GM23338 (cell line): ENCODE data around the gene FIG4. TPM values are rescaled to one million over a fixed set of nuclear protein-coding genes. Genes with fewer than 3 reads are reported as not detected.

Experiments used
- ATAC-seq: fragments of 200-7000 bp; cut with Tn5 transposase; 3 replicates; pipeline ENCODE4 v1.9.1; 2020
- DNase-seq: peaks from one replicate; pipeline ENCODE4 v3.0.0-alpha.2; 2015; ENCODE audit warnings: low spot score
- H2AFZ ChIP-seq: fragments of 200-600 bp; sonication (generic); 2 replicates; pipeline ENCODE4 v1.8.0; 2016; ENCODE audit warnings: antibody characterized with exemption, mild to moderate bottlenecking, moderate library complexity
- H3F3A ChIP-seq: fragments of 200-600 bp; sonication (generic); replicated peaks from 2 replicates; pipeline ENCODE4 v1.8.0; 2017; ENCODE audit warnings: antibody characterized with exemption, mixed run types, low read depth
- H3K27ac ChIP-seq: fragments of 200-600 bp; sonication (generic); 2 replicates; pipeline ENCODE4 v1.6.1; 2016; ENCODE audit warnings: low read depth
- H3K27me3 ChIP-seq: fragments of 200-600 bp; sonication (generic); 2 replicates; pipeline ENCODE4 v1.8.0; 2016; ENCODE audit warnings: mild to moderate bottlenecking, mixed run types, moderate library complexity; ENCODE audit not compliant: insufficient read depth
- H3K36me3 ChIP-seq: fragments of 200-600 bp; sonication (generic); 2 replicates; pipeline ENCODE4 v1.8.0; 2016; ENCODE audit warnings: mild to moderate bottlenecking; ENCODE audit not compliant: insufficient read depth
- H3K4me1 ChIP-seq: fragments of 200-600 bp; sonication (generic); 2 replicates; pipeline ENCODE4 v1.8.0; 2016; ENCODE audit warnings: mild to moderate bottlenecking, moderate library complexity; ENCODE audit not compliant: insufficient read depth
- H3K4me2 ChIP-seq: fragments of 200-600 bp; sonication (generic); 2 replicates; pipeline ENCODE4 v1.7.1; 2017; ENCODE audit warnings: mixed run types
- H3K4me3 ChIP-seq: fragments of 200-600 bp; sonication (generic); 2 replicates; pipeline ENCODE4 v1.6.1; 2016; ENCODE audit warnings: mixed run types
- H3K79me2 ChIP-seq: fragments of 200-600 bp; sonication (generic); replicated peaks from 2 replicates; pipeline ENCODE4 v1.8.0; 2017; ENCODE audit warnings: mild to moderate bottlenecking; ENCODE audit not compliant: insufficient read depth
- H3K9me2 ChIP-seq: fragments of 200-600 bp; sonication (generic); 2 replicates; pipeline ENCODE4 v1.8.0; 2017; ENCODE audit not compliant: insufficient read depth
- H4K20me1 ChIP-seq: fragments of 200-600 bp; sonication (generic); replicated peaks from 2 replicates; pipeline ENCODE4 v1.8.0; 2017; ENCODE audit warnings: mild to moderate bottlenecking; ENCODE audit not compliant: insufficient read depth
- H3K27ac Mint-ChIP-seq: 2 replicates; pipeline ENCODE4 v1.8.0; 2020; ENCODE audit warnings: inconsistent platforms, mild to moderate bottlenecking, moderate library complexity, mixed read lengths
- H3K27me3 Mint-ChIP-seq: 3 replicates; pipeline ENCODE4 v1.8.0; 2022; ENCODE audit warnings: low read depth, mild to moderate bottlenecking, moderate library complexity, mixed read lengths, inconsistent platforms; ENCODE audit not compliant: insufficient read depth, poor library complexity
- H3K36me3 Mint-ChIP-seq: 3 replicates; pipeline ENCODE4 v1.8.0; 2021; ENCODE audit warnings: low read depth, mild to moderate bottlenecking, inconsistent platforms, moderate library complexity, mixed read lengths
- H3K4me1 Mint-ChIP-seq: 3 replicates; pipeline ENCODE4 v1.8.0; 2020; ENCODE audit warnings: mild to moderate bottlenecking, inconsistent platforms, mixed read lengths
- H3K4me3 Mint-ChIP-seq: 3 replicates; pipeline ENCODE4 v1.8.0; 2021; ENCODE audit warnings: moderate library complexity, mild to moderate bottlenecking, inconsistent platforms, mixed read lengths
- H3K9me3 Mint-ChIP-seq: 3 replicates; pipeline ENCODE4 v1.8.0; 2020; ENCODE audit warnings: moderate library complexity, mild to moderate bottlenecking, inconsistent platforms, mixed read lengths
- EZH2phosphoT487 ChIP-seq: fragments of 200-600 bp; sonication (generic); IDR thresholded peaks from one replicate; pipeline ENCODE4 v1.8.1; 2018; ENCODE audit warnings: antibody characterized with exemption; ENCODE audit not compliant: unreplicated experiment
- STAT1 ChIP-seq: IDR thresholded peaks from one replicate; pipeline ENCODE4 v1.6.1; 2016; ENCODE audit warnings: antibody characterized with exemption; ENCODE audit not compliant: unreplicated experiment
- ZNF114 ChIP-seq: fragments of 250-450 bp; sonication (Bioruptor Pico); IDR thresholded peaks from 2 replicates; pipeline ENCODE4 v1.5.0; 2020; ENCODE audit warnings: mild to moderate bottlenecking, moderate library complexity
- polyA plus RNA-seq: library from polyadenylated mRNA; unstranded; fragments of >200 nt; fragmentation: Nextera tagmentation; extraction: Ambion mirVana; gene quantifications from 2 replicates; pipeline ENCODE4 v1.2.1, GENCODE V29; 2016
- total RNA-seq: library from RNA; depleted of rRNA; stranded (reverse); fragments of >200 nt; shearing (Covaris generic); gene quantifications from 2 replicates; pipeline ENCODE4 v1.2.3, GENCODE V29; 2014
- TF ChIP-seq, protein P1 (sequence below): IDR thresholded peaks from 2 replicates; pipeline ENCODE4 v1.6.1; 2016; ENCODE audit warnings: antibody characterized with exemption
- TF ChIP-seq, protein P2 (sequence below): IDR thresholded peaks from one replicate; pipeline ENCODE4 v1.6.1; 2018; ENCODE audit warnings: antibody characterized with exemption; ENCODE audit not compliant: unreplicated experiment
- TF ChIP-seq, protein P3 (sequence below), 2 experiments: fragments of 200-600 bp in 1 of 2; sonication (generic) in 1 of 2; conservative IDR thresholded peaks; 2 replicates each; pipeline versions ENCODE4 v1.5.1 to v1.6.1; 2016 to 2017; ENCODE audit warnings: antibody characterized with exemption in 2 of 2, low read depth in 2 of 2, mild to moderate bottlenecking in 2 of 2, moderate library complexity in 1 of 2
- TF ChIP-seq, protein P4 (sequence below): fragments of 250-450 bp; sonication (Bioruptor Pico); IDR thresholded peaks from 2 replicates; pipeline ENCODE4 v1.5.0; 2020; ENCODE audit warnings: mild to moderate bottlenecking, moderate library complexity

The FIG4 gene
- total and polyA plus RNA-seq, 2 experiments from 2014 or later, result 7.0 to 16.9 TPM

DNA sequence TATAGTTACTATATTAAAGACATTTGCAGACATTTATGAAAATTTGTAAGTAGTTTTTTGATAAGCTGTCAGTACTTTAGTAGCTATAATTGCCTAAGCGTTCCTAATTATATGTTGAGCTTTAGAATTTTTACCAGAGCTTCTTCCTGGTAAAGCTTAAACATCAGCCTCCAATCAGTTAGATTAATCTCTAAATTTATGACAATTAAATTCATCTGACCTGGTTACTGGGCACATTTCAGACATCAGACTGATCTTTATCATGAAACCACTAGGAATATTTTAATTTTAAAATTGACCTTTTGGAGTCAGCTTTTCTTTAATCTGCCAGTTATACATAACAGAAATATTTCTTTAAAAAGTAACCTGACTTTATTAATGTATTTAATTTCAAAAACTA is 23.5 kb downstream of the FIG4 start (continued):
- TF ChIP-seq, protein P1, sequence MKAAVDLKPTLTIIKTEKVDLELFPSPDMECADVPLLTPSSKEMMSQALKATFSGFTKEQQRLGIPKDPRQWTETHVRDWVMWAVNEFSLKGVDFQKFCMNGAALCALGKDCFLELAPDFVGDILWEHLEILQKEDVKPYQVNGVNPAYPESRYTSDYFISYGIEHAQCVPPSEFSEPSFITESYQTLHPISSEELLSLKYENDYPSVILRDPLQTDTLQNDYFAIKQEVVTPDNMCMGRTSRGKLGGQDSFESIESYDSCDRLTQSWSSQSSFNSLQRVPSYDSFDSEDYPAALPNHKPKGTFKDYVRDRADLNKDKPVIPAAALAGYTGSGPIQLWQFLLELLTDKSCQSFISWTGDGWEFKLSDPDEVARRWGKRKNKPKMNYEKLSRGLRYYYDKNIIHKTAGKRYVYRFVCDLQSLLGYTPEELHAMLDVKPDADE, result no peak
- TF ChIP-seq, protein P2, sequence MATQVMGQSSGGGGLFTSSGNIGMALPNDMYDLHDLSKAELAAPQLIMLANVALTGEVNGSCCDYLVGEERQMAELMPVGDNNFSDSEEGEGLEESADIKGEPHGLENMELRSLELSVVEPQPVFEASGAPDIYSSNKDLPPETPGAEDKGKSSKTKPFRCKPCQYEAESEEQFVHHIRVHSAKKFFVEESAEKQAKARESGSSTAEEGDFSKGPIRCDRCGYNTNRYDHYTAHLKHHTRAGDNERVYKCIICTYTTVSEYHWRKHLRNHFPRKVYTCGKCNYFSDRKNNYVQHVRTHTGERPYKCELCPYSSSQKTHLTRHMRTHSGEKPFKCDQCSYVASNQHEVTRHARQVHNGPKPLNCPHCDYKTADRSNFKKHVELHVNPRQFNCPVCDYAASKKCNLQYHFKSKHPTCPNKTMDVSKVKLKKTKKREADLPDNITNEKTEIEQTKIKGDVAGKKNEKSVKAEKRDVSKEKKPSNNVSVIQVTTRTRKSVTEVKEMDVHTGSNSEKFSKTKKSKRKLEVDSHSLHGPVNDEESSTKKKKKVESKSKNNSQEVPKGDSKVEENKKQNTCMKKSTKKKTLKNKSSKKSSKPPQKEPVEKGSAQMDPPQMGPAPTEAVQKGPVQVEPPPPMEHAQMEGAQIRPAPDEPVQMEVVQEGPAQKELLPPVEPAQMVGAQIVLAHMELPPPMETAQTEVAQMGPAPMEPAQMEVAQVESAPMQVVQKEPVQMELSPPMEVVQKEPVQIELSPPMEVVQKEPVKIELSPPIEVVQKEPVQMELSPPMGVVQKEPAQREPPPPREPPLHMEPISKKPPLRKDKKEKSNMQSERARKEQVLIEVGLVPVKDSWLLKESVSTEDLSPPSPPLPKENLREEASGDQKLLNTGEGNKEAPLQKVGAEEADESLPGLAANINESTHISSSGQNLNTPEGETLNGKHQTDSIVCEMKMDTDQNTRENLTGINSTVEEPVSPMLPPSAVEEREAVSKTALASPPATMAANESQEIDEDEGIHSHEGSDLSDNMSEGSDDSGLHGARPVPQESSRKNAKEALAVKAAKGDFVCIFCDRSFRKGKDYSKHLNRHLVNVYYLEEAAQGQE, result no peak
- TF ChIP-seq, protein P3, sequence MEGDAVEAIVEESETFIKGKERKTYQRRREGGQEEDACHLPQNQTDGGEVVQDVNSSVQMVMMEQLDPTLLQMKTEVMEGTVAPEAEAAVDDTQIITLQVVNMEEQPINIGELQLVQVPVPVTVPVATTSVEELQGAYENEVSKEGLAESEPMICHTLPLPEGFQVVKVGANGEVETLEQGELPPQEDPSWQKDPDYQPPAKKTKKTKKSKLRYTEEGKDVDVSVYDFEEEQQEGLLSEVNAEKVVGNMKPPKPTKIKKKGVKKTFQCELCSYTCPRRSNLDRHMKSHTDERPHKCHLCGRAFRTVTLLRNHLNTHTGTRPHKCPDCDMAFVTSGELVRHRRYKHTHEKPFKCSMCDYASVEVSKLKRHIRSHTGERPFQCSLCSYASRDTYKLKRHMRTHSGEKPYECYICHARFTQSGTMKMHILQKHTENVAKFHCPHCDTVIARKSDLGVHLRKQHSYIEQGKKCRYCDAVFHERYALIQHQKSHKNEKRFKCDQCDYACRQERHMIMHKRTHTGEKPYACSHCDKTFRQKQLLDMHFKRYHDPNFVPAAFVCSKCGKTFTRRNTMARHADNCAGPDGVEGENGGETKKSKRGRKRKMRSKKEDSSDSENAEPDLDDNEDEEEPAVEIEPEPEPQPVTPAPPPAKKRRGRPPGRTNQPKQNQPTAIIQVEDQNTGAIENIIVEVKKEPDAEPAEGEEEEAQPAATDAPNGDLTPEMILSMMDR (conservative IDR thresholded peaks at IDR 0.05; ENCODE audit: low read depth in 2 of 2), result no peak

DNA sequence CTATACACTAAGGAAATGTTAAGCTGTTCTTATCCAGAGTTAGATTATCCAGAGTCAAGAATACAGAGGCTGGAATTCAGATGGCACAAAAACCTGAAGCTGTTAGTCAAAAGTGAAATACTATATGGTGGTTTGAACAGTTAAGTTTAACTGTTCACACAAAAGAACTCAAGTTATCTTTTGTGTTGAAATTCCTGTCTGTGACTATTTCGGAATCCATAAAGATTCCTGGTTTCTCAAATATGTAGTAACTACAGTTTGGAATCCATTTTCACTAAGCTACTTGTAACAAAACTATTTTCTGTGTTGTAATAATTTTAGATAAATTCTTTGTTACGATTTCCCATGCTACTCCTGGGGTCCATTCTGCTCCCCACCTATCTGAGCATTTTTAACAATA is 24.5 kb downstream of the FIG4 start:
- ATAC-seq, result no peak
- no peaks in the 10 kb centered on the region; the same call in 2 of the 3 replicates for H3K36me3 Mint-ChIP-seq
- H3K27ac ChIP-seq, result no peak overlapping the region
- H3K79me2 ChIP-seq, result peaks cover 23% of the 10 kb centered on the region
- no peak for DNase-seq
- H3K9me3 Mint-ChIP-seq, result no peaks in the 10 kb centered on the region
- H3K4me3 ChIP-seq, result no peak overlapping the region
- H2AFZ ChIP-seq, result no peak overlapping the region
- 0 out of 2 replicates have a peak overlapping the region, but pooled peaks have one; percentile 49 for H3K27ac Mint-ChIP-seq
- H4K20me1 ChIP-seq, result no peaks in the 10 kb centered on the region
- no peaks in the 10 kb centered on the region for H3K27me3 Mint-ChIP-seq
- H3K4me1 Mint-ChIP-seq, result peaks cover 7% of the 10 kb centered on the region
- no peaks in the 10 kb centered on the region for H3F3A ChIP-seq
- H3K27me3 ChIP-seq, result no peaks in the 10 kb centered on the region
- no peaks in the 10 kb centered on the region for H3K9me2 ChIP-seq
- no peak overlapping the region for H3K4me2 ChIP-seq
- H3K36me3 ChIP-seq, result no peaks in the 10 kb centered on the region
- peaks cover 5% of the 10 kb centered on the region; the same call in 1 of the 2 replicates for H3K4me1 ChIP-seq
- no peak overlapping the region for H3K4me3 Mint-ChIP-seq
- TF ChIP-seq, protein P1, result no peak
- TF ChIP-seq, protein P4, sequence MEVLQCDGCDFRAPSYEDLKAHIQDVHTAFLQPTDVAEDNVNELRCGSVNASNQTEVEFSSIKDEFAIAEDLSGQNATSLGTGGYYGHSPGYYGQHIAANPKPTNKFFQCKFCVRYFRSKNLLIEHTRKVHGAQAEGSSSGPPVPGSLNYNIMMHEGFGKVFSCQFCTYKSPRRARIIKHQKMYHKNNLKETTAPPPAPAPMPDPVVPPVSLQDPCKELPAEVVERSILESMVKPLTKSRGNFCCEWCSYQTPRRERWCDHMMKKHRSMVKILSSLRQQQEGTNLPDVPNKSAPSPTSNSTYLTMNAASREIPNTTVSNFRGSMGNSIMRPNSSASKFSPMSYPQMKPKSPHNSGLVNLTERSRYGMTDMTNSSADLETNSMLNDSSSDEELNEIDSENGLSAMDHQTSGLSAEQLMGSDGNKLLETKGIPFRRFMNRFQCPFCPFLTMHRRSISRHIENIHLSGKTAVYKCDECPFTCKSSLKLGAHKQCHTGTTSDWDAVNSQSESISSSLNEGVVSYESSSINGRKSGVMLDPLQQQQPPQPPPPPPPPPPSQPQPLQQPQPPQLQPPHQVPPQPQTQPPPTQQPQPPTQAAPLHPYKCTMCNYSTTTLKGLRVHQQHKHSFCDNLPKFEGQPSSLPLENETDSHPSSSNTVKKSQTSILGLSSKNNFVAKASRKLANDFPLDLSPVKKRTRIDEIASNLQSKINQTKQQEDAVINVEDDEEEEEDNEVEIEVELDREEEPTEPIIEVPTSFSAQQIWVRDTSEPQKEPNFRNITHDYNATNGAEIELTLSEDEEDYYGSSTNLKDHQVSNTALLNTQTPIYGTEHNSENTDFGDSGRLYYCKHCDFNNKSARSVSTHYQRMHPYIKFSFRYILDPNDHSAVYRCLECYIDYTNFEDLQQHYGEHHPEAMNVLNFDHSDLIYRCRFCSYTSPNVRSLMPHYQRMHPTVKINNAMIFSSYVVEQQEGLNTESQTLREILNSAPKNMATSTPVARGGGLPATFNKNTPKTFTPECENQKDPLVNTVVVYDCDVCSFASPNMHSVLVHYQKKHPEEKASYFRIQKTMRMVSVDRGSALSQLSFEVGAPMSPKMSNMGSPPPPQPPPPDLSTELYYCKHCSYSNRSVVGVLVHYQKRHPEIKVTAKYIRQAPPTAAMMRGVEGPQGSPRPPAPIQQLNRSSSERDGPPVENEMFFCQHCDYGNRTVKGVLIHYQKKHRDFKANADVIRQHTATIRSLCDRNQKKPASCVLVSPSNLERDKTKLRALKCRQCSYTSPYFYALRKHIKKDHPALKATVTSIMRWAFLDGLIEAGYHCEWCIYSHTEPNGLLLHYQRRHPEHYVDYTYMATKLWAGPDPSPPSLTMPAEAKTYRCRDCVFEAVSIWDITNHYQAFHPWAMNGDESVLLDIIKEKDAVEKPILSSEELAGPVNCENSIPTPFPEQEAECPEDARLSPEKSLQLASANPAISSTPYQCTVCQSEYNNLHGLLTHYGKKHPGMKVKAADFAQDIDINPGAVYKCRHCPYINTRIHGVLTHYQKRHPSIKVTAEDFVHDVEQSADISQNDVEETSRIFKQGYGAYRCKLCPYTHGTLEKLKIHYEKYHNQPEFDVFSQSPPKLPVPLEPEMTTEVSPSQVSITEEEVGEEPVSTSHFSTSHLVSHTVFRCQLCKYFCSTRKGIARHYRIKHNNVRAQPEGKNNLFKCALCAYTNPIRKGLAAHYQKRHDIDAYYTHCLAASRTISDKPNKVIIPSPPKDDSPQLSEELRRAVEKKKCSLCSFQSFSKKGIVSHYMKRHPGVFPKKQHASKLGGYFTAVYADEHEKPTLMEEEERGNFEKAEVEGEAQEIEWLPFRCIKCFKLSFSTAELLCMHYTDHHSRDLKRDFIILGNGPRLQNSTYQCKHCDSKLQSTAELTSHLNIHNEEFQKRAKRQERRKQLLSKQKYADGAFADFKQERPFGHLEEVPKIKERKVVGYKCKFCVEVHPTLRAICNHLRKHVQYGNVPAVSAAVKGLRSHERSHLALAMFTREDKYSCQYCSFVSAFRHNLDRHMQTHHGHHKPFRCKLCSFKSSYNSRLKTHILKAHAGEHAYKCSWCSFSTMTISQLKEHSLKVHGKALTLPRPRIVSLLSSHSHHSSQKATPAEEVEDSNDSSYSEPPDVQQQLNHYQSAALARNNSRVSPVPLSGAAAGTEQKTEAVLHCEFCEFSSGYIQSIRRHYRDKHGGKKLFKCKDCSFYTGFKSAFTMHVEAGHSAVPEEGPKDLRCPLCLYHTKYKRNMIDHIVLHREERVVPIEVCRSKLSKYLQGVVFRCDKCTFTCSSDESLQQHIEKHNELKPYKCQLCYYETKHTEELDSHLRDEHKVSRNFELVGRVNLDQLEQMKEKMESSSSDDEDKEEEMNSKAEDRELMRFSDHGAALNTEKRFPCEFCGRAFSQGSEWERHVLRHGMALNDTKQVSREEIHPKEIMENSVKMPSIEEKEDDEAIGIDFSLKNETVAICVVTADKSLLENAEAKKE (CRISPR knock-in tag), result no peak
- no peak for TF ChIP-seq ZNF114 (CRISPR knock-in tag)
- TF ChIP-seq EZH2phosphoT487, result no peak
- TF ChIP-seq STAT1, result no peak
